WI38 (cell line): ENCODE results near the gene IFIT1B.

Experiments
- H3K4me3 ChIP-seq: 2 replicates; pipeline ENCODE4 v1.5.1; 2011; ENCODE audit warnings: low read depth, mild to moderate bottlenecking, control low read depth, low read length
- CTCF ChIP-seq: IDR thresholded peaks from 2 replicates; pipeline ENCODE4 v1.5.1; 2012; ENCODE audit warnings: low read depth, mild to moderate bottlenecking, control low read depth, low read length

The IFIT1B gene

GRCh38 chr10:89371987-89372386, 5.9 kb upstream of the IFIT1B start:
- no peak overlapping the region for H3K4me3 ChIP-seq
- no peak for TF ChIP-seq CTCF

- no peak overlapping the region for H3K4me3 ChIP-seq
- no peak for TF ChIP-seq CTCF
These were observed 3.7 kb upstream of the IFIT1B start for GRCh38 chr10:89373916-89374711.

GRCh38 chr10:89374713-89375141, 3.1 kb upstream of the IFIT1B start:
- no peak overlapping the region for H3K4me3 ChIP-seq

GRCh38 chr10:89379103-89379502, 1.2 kb downstream of the IFIT1B start:
- no peak for TF ChIP-seq CTCF

More at GRCh38 chr10:89374713-89375141, 3.1 kb upstream of the IFIT1B start:
- no peak for TF ChIP-seq CTCF

GRCh38 chr10:89382757-89383156, 4.9 kb downstream of the IFIT1B start:
- no peak for TF ChIP-seq CTCF
- H3K4me3 ChIP-seq, result no peak overlapping the region

More at GRCh38 chr10:89379103-89379502, 1.2 kb downstream of the IFIT1B start:
- H3K4me3 ChIP-seq, result no peak overlapping the region

- H3K4me3 ChIP-seq, result no peak overlapping the region
- no peak for TF ChIP-seq CTCF
These were observed 6.9 kb downstream of the IFIT1B start for GRCh38 chr10:89384474-89385340.

- H3K4me3 ChIP-seq, result no peak overlapping the region
- no peak for TF ChIP-seq CTCF
These were observed 10.9 kb downstream of the IFIT1B start for GRCh38 chr10:89388806-89389205.
